Stomach (tissue), 4 donors: ENCODE measurements around the gene CLSTN2.

Source experiments
- EP300 ChIP-seq: sonication (generic); formaldehyde crosslinking; IDR thresholded peaks from one replicate; pipeline ENCODE4 v1.6.1; 2017; ENCODE audit warnings: antibody characterized with exemption
- POLR2A ChIP-seq, 4 donors: fragments of 450-650 bp; IDR thresholded peaks; one replicate each; pipeline ENCODE4 v1.6.1; 2016; ENCODE audit warnings: antibody characterized with exemption in 4 of 4, control low read depth in 2 of 4, mild to moderate bottlenecking in 1 of 4, moderate library complexity in 1 of 4
- POLR2AphosphoS5 ChIP-seq, 3 donors: sonication (generic); formaldehyde crosslinking; IDR thresholded peaks; one replicate each; pipeline ENCODE4 v1.6.1; 2016; ENCODE audit warnings: antibody characterized with exemption in 3 of 3
- TF ChIP-seq, protein P1 (sequence below), 7 experiments: fragments of 450-650 bp in 4 of 7; fragments of 200-600 bp in 3 of 7; sonication (generic) in 3 of 7; IDR thresholded peaks; one replicate each; pipeline ENCODE4 v1.5.1; 2016 to 2019; ENCODE audit warnings: antibody characterized with exemption in 7 of 7, control low read depth in 2 of 7, mild to moderate bottlenecking in 1 of 7

DNA sequence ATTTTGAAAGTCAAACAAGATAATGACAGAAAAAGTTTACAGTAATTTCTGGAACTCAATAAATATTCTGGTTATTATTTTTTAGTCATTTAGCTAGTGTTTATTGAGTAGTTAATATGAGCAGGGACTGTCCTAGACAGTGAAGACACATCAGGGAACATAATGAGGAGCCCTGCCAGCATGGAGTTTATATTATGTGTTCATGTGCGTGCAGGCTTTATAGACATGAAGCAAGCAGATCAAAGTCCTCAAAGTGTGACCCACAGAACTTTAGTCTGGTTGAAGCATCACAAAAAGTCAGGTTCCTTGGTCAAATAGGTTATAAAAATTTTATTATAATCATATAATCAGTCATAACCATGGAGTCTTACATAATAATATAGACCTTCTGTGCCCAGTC lies 289.3 kb downstream of the CLSTN2 start:
- TF ChIP-seq, protein P1, sequence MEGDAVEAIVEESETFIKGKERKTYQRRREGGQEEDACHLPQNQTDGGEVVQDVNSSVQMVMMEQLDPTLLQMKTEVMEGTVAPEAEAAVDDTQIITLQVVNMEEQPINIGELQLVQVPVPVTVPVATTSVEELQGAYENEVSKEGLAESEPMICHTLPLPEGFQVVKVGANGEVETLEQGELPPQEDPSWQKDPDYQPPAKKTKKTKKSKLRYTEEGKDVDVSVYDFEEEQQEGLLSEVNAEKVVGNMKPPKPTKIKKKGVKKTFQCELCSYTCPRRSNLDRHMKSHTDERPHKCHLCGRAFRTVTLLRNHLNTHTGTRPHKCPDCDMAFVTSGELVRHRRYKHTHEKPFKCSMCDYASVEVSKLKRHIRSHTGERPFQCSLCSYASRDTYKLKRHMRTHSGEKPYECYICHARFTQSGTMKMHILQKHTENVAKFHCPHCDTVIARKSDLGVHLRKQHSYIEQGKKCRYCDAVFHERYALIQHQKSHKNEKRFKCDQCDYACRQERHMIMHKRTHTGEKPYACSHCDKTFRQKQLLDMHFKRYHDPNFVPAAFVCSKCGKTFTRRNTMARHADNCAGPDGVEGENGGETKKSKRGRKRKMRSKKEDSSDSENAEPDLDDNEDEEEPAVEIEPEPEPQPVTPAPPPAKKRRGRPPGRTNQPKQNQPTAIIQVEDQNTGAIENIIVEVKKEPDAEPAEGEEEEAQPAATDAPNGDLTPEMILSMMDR (IDR thresholded peaks at IDR 0.05): no peak
- TF ChIP-seq POLR2AphosphoS5 (IDR thresholded peaks at IDR 0.05) (no peak), POLR2A (IDR thresholded peaks at IDR 0.05) (no peak), EP300 (no peak)
